Fibroblast of peridontal ligament (primary cell): ENCODE measurements around the gene SSR1.

Experiments
- DNase-seq: peaks from one replicate; pipeline ENCODE4 v3.0.0-alpha.2; 2010; ENCODE audit errors: extremely low read depth

The SSR1 gene

GRCh38 chr6:7239590-7239948, 73.4 kb downstream of the SSR1 start:
- no peak for DNase-seq

GRCh38 chr6:7238900-7239589, 74.0 kb downstream of the SSR1 start:
- DNase-seq: peak; percentile 40

DNA sequence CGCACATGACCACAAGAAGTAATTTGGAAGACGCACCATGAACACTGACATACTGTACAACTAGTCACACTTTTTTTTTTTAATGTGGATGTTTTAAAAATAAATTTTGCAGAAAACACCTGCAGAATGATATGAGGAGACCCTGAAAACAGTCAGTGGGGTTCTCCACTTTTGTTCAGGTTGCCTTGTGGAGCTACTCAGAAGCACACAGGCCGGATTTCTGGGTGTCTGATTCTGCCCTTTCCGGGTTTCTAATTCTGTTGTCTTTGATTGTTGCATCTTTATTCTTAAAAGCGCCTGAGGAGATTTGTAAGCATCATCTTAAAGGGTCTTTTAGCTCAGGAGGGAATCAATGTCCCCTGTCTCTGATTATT, 74.5 kb downstream of the SSR1 start:
- no peak for DNase-seq

- peak; percentile 37 for DNase-seq
These were observed 75.3 kb downstream of the SSR1 start for GRCh38 chr6:7237653-7238188.

- DNase-seq: no peak
These were observed 76.4 kb downstream of the SSR1 start for GRCh38 chr6:7236306-7237209.

DNA sequence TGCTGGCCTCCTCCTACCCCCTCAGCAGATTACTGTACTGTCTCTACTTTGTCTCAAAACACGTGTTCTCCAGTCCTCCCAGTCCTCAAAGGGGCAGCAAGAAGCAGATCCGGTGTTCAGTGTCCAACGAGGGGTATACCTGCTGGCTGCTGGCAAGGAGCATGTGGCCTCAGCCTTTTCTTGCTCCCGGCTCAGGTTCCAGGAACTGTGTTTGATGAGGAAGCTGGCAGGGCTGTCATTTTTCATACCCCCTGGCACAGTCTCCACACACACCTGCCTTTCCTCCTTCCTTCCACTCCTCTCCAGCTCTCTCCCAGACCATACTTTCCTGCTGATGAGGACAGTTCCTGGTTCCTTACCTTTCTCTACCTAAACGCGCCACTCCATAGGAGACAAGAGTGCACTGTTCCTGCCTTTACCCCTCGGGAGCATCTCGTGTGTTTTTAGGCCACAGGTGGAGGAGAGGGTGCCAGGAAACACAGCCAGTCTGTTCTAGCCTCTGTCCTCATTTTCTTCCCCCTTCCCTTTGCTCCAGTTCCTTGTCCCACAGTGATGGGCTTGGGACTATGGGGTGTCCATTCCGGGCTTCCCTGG, 77.2 kb downstream of the SSR1 start:
- no peak for DNase-seq

DNA sequence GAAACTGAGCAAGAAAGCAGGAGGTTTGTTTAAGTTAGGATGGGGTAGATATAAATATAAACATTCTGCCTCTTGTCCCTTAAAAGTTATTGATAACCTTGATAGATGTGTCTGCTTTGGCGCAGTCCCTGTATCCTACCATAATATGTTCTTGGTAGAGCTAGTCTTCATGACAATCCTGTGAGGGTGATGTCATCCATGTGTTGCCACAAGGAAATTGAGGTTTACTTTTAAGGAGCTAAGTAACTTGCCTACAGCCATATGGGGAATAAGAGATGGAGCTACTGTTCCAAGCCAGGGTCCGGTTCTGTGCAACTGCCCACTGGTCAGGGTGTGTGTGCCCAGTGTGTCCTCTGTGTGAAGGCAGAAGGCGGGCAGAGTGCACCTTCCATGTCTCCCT, 78.5 kb downstream of the SSR1 start:
- DNase-seq: no peak

DNA sequence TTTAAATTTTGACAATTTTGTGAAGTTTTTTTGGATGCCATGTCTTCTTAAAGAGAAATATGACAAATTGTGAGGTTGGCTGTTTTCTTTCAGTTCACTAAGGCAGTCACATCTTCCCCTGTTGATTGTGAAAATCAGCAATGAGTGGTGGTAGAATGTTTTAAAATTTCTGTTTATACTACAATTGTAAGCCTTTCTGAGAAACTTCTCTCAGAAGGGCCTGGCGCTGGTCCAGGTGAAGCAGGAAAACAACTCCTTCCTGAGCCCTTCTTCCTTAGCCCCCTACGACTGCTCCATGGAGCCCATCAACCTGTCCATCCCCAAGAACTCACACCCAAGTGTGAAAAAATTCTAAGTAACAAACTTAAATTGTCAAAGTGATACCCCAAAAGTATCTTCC, 80.6 kb downstream of the SSR1 start:
- no peak for DNase-seq

GRCh38 chr6:7230956-7231713, 81.9 kb downstream of the SSR1 start:
- DNase-seq: no peak

DNA sequence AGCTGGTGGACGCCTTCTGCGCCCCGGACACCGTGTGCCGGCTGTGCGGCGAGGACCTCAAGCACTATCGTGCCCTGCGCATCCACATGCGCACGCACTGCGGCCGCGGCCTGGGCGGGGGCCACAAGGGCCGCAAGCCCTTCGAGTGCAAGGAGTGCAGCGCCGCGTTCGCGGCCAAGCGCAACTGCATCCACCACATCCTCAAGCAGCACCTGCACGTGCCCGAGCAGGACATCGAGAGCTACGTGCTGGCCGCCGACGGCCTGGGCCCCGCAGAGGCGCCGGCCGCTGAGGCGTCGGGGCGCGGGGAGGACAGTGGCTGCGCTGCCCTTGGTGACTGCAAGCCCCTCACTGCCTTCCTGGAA, 82.7 kb downstream of the SSR1 start:
- no peak for DNase-seq

DNA sequence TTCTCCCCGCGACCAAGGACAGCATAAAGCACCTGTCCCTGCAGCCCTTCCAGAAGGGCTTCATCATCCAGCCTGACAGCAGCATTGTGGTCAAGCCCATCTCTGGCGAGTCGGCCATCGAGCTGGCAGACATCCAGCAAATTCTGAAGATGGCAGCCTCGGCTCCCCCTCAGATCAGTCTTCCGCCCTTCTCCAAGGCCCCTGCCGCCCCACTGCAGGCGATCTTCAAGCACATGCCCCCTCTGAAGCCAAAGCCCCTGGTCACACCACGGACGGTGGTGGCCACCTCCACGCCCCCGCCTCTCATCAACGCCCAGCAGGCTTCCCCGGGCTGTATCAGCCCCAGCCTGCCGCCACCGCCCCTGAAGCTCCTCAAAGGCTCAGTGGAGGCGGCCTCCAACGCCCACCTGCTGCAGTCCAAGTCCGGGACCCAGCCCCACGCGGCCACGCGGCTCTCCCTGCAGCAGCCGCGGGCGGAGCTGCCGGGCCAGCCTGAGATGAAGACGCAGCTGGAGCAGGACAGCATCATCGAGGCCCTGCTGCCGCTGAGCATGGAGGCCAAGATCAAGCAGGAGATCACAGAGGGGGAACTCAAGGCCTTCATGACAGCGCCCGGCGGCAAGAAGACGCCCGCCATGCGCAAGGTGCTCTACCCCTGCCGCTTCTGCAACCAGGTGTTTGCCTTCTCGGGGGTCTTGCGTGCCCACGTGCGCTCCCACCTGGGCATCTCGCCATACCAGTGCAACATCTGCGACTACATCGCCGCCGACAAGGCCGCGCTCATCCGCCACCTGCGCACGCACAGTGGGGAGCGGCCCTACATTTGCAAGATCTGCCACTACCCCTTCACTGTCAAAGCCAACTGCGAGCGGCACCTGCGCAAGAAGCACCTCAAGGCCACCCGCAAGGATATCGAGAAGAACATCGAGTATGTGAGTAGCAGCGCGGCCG, 83.3 kb downstream of the SSR1 start:
- no peak for DNase-seq

DNA sequence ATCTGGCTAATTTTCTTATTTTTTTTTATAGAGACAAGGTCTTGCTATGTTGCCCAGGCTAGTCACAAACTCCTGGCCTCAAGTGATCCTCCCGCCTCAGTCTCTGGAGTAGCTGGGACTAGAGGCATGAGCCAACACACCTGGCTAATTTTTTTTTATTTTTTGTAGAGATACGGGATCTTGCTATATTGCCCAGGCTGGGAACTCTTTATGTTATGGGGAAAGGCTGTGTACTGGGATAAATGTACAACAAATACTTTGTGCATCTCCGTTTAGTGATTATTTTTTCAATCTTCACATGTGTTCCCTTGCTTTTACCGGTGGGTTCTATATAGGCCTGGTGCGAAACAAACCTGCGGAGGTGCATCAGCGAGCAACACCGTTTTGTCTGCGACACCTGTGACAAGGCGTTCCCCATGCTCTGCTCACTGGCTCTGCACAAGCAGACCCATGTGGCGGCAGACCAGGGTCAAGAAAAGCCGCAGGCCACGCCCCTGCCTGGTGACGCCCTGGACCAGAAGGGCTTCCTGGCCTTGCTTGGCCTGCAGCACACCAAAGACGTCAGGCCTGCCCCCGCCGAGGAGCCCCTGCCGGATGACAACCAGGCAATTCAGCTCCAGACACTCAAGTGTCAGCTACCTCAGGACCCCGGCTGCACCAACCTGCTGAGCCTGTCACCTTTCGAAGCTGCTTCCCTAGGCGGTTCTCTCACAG, 84.2 kb downstream of the SSR1 start:
- DNase-seq: no peak

DNA sequence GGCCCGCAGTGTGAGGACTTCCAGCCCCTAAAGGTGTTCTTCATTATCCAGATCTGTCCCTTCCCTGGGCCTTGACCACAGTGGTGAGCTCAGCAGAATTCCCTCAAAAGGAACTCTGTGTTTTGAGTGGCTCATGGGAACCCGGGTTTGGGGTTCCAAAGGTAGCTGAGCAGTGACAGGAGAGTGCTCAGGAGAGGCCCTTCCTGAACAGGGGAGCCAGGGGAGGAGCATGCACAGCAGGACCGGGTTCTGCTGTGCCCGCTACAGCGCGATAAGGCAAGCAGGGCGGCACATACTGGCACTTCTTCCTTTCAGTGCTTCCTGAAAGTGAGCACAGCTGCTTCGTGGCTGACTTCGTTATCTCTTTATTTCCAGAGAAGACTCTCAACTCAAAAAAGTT, 88.3 kb downstream of the SSR1 start:
- no peak for DNase-seq

GRCh38 chr6:7222197-7222596, 90.8 kb downstream of the SSR1 start:
- no peak for DNase-seq

GRCh38 chr6:7219310-7219709, 93.7 kb downstream of the SSR1 start:
- DNase-seq: peak; percentile 31

DNA sequence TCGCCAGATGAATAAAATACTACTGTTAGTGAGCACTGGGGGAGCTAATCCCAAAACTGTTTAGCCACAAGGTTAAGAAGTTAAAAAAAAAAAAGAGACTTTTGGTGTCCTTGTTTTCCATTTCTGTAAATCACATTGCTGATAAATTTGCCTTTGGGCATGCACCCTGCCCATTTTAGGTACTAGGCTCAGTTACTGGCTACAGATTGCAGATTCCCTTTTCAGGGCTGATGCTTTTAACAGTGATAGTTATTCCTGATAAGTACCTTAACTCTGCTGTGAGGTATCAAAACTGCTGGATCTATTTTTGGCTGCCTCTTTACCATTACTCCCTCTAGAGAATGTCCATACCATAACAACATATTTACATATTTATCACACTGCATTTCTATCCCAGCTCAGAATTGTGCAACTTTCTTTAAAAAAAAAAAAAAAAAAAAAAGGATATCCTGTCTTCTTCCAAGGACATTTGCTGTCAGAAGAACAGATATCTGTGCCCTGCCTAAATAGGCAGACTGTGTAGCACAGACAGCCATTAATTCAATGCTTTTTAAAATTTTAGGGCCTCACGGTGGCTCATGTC, 94.5 kb downstream of the SSR1 start:
- no peak for DNase-seq
